Muscle of leg (tissue), 11 donors: ENCODE data around the gene PEA15. TPM values are rescaled to one million over a fixed set of nuclear protein-coding genes. Genes with fewer than 3 reads are reported as not detected.

Experiments
- DNase-seq: peaks from one replicate; pipeline ENCODE4 v3.0.0; 2013
- H3K27ac ChIP-seq: one replicate; pipeline ENCODE4 v1.5.1; 2013; ENCODE audit warnings: mild to moderate bottlenecking, low read length, control low read depth
- H3K27me3 ChIP-seq: one replicate; pipeline ENCODE4 v1.6.1; 2013; ENCODE audit warnings: low read length; ENCODE audit not compliant: control insufficient read depth, insufficient read depth
- H3K36me3 ChIP-seq: one replicate; pipeline ENCODE4 v1.6.1; 2013; ENCODE audit warnings: low read length; ENCODE audit not compliant: control insufficient read depth, insufficient read depth
- H3K4me1 ChIP-seq: one replicate; pipeline ENCODE4 v1.6.1; 2013; ENCODE audit warnings: low read length; ENCODE audit not compliant: control insufficient read depth, insufficient read depth
- H3K4me3 ChIP-seq: one replicate; pipeline ENCODE4 v1.5.1; 2013; ENCODE audit warnings: low read length, control low read depth
- H3K9me3 ChIP-seq: replicated peaks from 2 replicates; pipeline ENCODE4 v1.6.1; 2013; ENCODE audit warnings: low read depth, low read length; ENCODE audit not compliant: control insufficient read depth
- WGBS: methylation state at CpG from one replicate; pipeline ENCODE4 v1.1.5; 2013; ENCODE audit warnings: missing lambda C conversion rate; ENCODE audit not compliant: insufficient coverage; 5-methylcytosine and 5-hydroxymethylcytosine counted together
- polyA plus RNA-seq, 8 donors: library from polyadenylated mRNA; unstranded; fragments of 120-200 nt; gene quantifications; one replicate each; pipeline versions ENCODE4 v1.2.1 to v1.2.3, GENCODE V29; 2013; ENCODE audit warnings: inconsistent platforms in 1 of 8, low replicate concordance in 1 of 8; ENCODE audit not compliant: insufficient read length in 8 of 8, insufficient read depth in 1 of 8
- total RNA-seq: library from RNA; stranded (reverse); fragments of 120-200 nt; gene quantifications from one replicate; pipeline ENCODE4 v1.2.4, GENCODE V29; 2013

Gene PEA15
- total and polyA plus RNA-seq, 9 donors: 57.4 to 171 (median 136) TPM

GRCh38 chr1:160217481-160218051 lies 12.4 kb downstream of the PEA15 start:
- H3K4me1 ChIP-seq: peaks cover 22% of the 10 kb centered on the region
- peak overlapping the region; percentile 60 for H3K27ac ChIP-seq

GRCh38 chr1:160219062-160219929 lies 14.1 kb downstream of the PEA15 start:
- 27% methylated on average over 1 of the region's 4 CpGs for WGBS
- DNase-seq: peak; percentile 80

More at GRCh38 chr1:160217481-160218051, 12.4 kb downstream of the PEA15 start:
- Histone ChIP-seq H3K4me3 (no peak overlapping the region), H3K27me3 (no peaks in the 10 kb centered on the region), H3K36me3 (peaks cover 89% of the 10 kb centered on the region), H3K9me3 (no peaks in the 10 kb centered on the region)
- DNase-seq: peak; percentile 80
- WGBS: 20% methylated on average over 3 of the region's 10 CpGs

GRCh38 chr1:160220301-160220700 lies 15.1 kb downstream of the PEA15 start:
- no peak overlapping the region for H3K4me3 ChIP-seq
- WGBS: 93% methylated on average over 2 of the region's 2 CpGs

More at GRCh38 chr1:160219062-160219929, 14.1 kb downstream of the PEA15 start:
- Histone ChIP-seq H3K9me3 (no peaks in the 10 kb centered on the region), H3K4me3 (no peak overlapping the region), H3K27me3 (no peaks in the 10 kb centered on the region), H3K36me3 (peaks cover 90% of the 10 kb centered on the region), H3K27ac (peak overlapping the region; percentile 56), H3K4me1 (peaks cover 22% of the 10 kb centered on the region)

GRCh38 chr1:160221089-160221488 lies 15.9 kb downstream of the PEA15 start:
- Histone ChIP-seq H3K4me3 (no peak overlapping the region), H3K27me3 (no peaks in the 10 kb centered on the region), H3K27ac (no peak overlapping the region), H3K4me1 (peaks cover 22% of the 10 kb centered on the region), H3K36me3 (peaks cover 87% of the 10 kb centered on the region), H3K9me3 (no peaks in the 10 kb centered on the region)
- DNase-seq: no peak

More at GRCh38 chr1:160220301-160220700, 15.1 kb downstream of the PEA15 start:
- DNase-seq: no peak
- H3K4me1 ChIP-seq: peaks cover 22% of the 10 kb centered on the region
- no peaks in the 10 kb centered on the region for H3K9me3 ChIP-seq
- no peaks in the 10 kb centered on the region for H3K27me3 ChIP-seq
- no peak overlapping the region for H3K27ac ChIP-seq
- H3K36me3 ChIP-seq: peaks cover 90% of the 10 kb centered on the region

- no peak for DNase-seq
- H3K4me1 ChIP-seq: peaks cover 18% of the 10 kb centered on the region
- H3K9me3 ChIP-seq: no peaks in the 10 kb centered on the region
- no peak overlapping the region for H3K4me3 ChIP-seq
- H3K27me3 ChIP-seq: no peaks in the 10 kb centered on the region
- no peak overlapping the region for H3K27ac ChIP-seq
- peaks cover 82% of the 10 kb centered on the region for H3K36me3 ChIP-seq
- WGBS: no CpG with 5 or more reads among the region's 3 CpGs
Measured at GRCh38 chr1:160222546-160222945, 17.4 kb downstream of the PEA15 start.

GRCh38 chr1:160224606-160225005 lies 19.4 kb downstream of the PEA15 start:
- H3K27me3 ChIP-seq: no peaks in the 10 kb centered on the region
- H3K9me3 ChIP-seq: no peaks in the 10 kb centered on the region
- no peak overlapping the region for H3K27ac ChIP-seq
- WGBS: 100% methylated on average over 2 of the region's 2 CpGs
- peaks cover 3% of the 10 kb centered on the region for H3K4me1 ChIP-seq
- H3K36me3 ChIP-seq: peaks cover 76% of the 10 kb centered on the region
- DNase-seq: no peak
- H3K4me3 ChIP-seq: no peak overlapping the region

GRCh38 chr1:160225345-160225744 lies 20.2 kb downstream of the PEA15 start:
- Histone ChIP-seq H3K27me3 (no peaks in the 10 kb centered on the region), H3K36me3 (peaks cover 72% of the 10 kb centered on the region), H3K27ac (no peak overlapping the region), H3K4me3 (no peak overlapping the region), H3K4me1 (no peaks in the 10 kb centered on the region), H3K9me3 (no peaks in the 10 kb centered on the region)
- no CpG with 5 or more reads among the region's 2 CpGs for WGBS
- no peak for DNase-seq

- Histone ChIP-seq H3K36me3 (peaks cover 74% of the 10 kb centered on the region), H3K4me1 (no peaks in the 10 kb centered on the region), H3K27me3 (no peaks in the 10 kb centered on the region), H3K27ac (no peak overlapping the region), H3K4me3 (no peak overlapping the region), H3K9me3 (no peaks in the 10 kb centered on the region)
- no CpG with 5 or more reads among the region's 2 CpGs for WGBS
- no peak for DNase-seq
Measured at GRCh38 chr1:160226623-160227022, 21.4 kb downstream of the PEA15 start.

- Histone ChIP-seq H3K36me3 (peaks cover 78% of the 10 kb centered on the region), H3K4me1 (no peaks in the 10 kb centered on the region), H3K9me3 (no peaks in the 10 kb centered on the region), H3K27ac (no peak overlapping the region), H3K4me3 (no peak overlapping the region), H3K27me3 (no peaks in the 10 kb centered on the region)
- WGBS: no CpG with 5 or more reads among the region's 4 CpGs
- DNase-seq: no peak
Measured at GRCh38 chr1:160227034-160227433, 21.9 kb downstream of the PEA15 start.

GRCh38 chr1:160227561-160227960 lies 22.4 kb downstream of the PEA15 start:
- Histone ChIP-seq H3K27ac (no peak overlapping the region), H3K9me3 (no peaks in the 10 kb centered on the region), H3K27me3 (no peaks in the 10 kb centered on the region), H3K36me3 (peaks cover 78% of the 10 kb centered on the region), H3K4me3 (no peak overlapping the region), H3K4me1 (no peaks in the 10 kb centered on the region)
- no CpG with 5 or more reads among the region's 1 CpG for WGBS
- no peak for DNase-seq
